Retina (tissue), 1 donor: ENCODE data around the gene ARHGEF3.
A peak's percentile ranks its signal among the peaks of the same experiment; 100 is the strongest.

ENCODE experiments used
- DNase-seq: peaks from one replicate; pipeline ENCODE4 v3.0.0-alpha.2; 2016

ARHGEF3 gene

GRCh38 chr3:56822501-56822900 lies 20.8 kb upstream of the ARHGEF3 start:
- no peak for DNase-seq

GRCh38 chr3:56819016-56819809 lies 17.5 kb upstream of the ARHGEF3 start:
- no peak for DNase-seq

- DNase-seq: no peak
Observed at GRCh38 chr3:56818156-56818985, 16.6 kb upstream of the ARHGEF3 start.

- DNase-seq: no peak
Observed at GRCh38 chr3:56817646-56818045, 15.9 kb upstream of the ARHGEF3 start.

GRCh38 chr3:56816061-56816460 lies 14.3 kb upstream of the ARHGEF3 start:
- DNase-seq: no peak

- DNase-seq: no peak
Observed at GRCh38 chr3:56815589-56815988, 13.8 kb upstream of the ARHGEF3 start.

GRCh38 chr3:56813653-56813960 lies 11.9 kb upstream of the ARHGEF3 start:
- DNase-seq: no peak

GRCh38 chr3:56812754-56813652 lies 11.3 kb upstream of the ARHGEF3 start:
- DNase-seq: no peak

GRCh38 chr3:56811546-56812202 lies 9.9 kb upstream of the ARHGEF3 start:
- DNase-seq: no peak

- no peak for DNase-seq
Observed at GRCh38 chr3:56810577-56811545, 9.1 kb upstream of the ARHGEF3 start.

- DNase-seq: no peak
Observed at GRCh38 chr3:56806407-56806806, 4.7 kb upstream of the ARHGEF3 start.

- DNase-seq: no peak
Observed at GRCh38 chr3:56802790-56803189, 1.0 kb upstream of the ARHGEF3 start.

- DNase-seq: no peak
Observed at GRCh38 chr3:56802378-56802745, 613 bp upstream of the ARHGEF3 start.

GRCh38 chr3:56800832-56801661 lies 702 bp downstream of the ARHGEF3 start:
- no peak for DNase-seq

GRCh38 chr3:56800130-56800831 lies 1.5 kb downstream of the ARHGEF3 start:
- no peak for DNase-seq

- peak; percentile 41 for DNase-seq
Observed at GRCh38 chr3:56799251-56799882, 2.4 kb downstream of the ARHGEF3 start.

- no peak for DNase-seq
Observed at GRCh38 chr3:56796996-56797395, 4.8 kb downstream of the ARHGEF3 start.

GRCh38 chr3:56796202-56796601 lies 5.5 kb downstream of the ARHGEF3 start:
- no peak for DNase-seq

GRCh38 chr3:56795829-56796185 lies 5.9 kb downstream of the ARHGEF3 start:
- no peak for DNase-seq
